ENCODE results near the gene CCDC112. TPM values are rescaled to one million over a fixed set of nuclear protein-coding genes. Genes with fewer than 3 reads are reported as not detected.

The CCDC112 gene, protein sequence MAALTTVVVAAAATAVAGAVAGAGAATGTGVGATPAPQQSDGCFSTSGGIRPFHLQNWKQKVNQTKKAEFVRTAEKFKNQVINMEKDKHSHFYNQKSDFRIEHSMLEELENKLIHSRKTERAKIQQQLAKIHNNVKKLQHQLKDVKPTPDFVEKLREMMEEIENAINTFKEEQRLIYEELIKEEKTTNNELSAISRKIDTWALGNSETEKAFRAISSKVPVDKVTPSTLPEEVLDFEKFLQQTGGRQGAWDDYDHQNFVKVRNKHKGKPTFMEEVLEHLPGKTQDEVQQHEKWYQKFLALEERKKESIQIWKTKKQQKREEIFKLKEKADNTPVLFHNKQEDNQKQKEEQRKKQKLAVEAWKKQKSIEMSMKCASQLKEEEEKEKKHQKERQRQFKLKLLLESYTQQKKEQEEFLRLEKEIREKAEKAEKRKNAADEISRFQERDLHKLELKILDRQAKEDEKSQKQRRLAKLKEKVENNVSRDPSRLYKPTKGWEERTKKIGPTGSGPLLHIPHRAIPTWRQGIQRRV
- total RNA-seq (2012; rRNA removed), result 2.0 and 5.0 TPM in 2 replicates
- polyA plus RNA-seq (2012; rRNA removed), result 1.9 and 2.3 TPM in 2 replicates
- 0.48 and 0.86 TPM in 2 replicates for polyA plus RNA-seq (2012; cell fraction: cytosol; rRNA removed)
- polyA plus RNA-seq (2012; cell fraction: nucleus; rRNA removed; ENCODE audit: low replicate concordance), result 1.3 and 2.2 TPM in 2 replicates
- Bru-seq, nascent RNA, result percentile 53 among the genes with signal in this experiment
- percentile 44 among the genes with signal in this experiment for BruChase-seq, experiment 1, labeled RNA remaining after a 6-hour chase
- BruChase-seq, experiment 2, labeled RNA remaining after a 2-hour chase, result percentile 48 among the genes with signal in this experiment
- long read RNA-seq, partial matches to known transcripts, result 5 of 7 reads
- long read RNA-seq, other reads (novel, unspliced or antisense), result 2 of 7 reads

DNA sequence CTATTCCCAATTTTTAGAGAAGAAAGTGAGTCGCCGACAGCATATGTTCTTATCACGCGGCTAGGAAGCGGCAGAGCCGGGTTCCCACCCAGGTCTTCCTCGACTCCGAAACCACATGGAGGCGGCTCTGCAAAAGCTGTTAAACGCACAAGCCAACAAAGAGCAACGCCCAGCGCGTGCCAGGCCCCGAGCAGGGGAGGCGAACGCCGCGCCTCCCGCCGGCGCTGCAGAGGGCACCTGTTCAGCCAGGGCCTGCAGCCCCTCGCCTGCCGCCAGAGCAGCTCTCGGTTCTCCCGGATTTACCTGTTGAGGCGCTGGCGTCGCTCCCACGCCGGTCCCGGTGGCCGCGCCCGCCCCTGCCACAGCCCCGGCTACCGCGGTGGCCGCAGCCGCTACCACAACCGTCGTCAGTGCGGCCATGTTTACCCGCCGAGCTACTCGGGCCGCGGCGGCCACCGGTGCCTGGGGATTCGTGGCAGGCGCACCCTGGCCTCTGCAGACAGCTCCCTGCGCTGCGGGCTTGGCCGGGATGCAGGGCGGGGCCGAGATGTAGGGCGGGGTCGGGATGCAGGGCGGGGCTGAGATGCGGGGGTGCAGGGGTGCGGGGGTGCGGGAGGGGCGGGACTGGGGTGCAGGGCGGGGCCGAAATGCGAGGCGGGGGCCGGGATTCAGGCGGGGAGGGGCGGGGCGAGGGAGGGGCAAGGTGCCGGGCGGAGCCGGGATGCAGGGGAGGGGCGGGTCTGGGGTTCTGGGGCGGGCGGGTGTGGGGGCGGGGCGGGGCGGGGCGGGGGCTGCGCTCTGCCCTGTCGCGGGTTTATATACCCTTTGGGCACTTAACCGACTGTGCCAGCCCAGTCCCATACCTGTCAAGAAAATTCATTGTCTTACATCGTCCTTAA, at the start of gene CCDC112:
Gene CCDC112, minus strand, starts transcription at position 531 of the 899 bp plus-strand sequence. Its CDS starts 111 bp downstream, at position 420.
- Histone ChIP-seq H2BK20ac (ENCODE audit: low read depth, low read length) (no peak within 1 kb of the TSS), H3K18ac (ENCODE audit: low read depth, low read length) (no peak within 1 kb of the TSS), H2AFZ (replicated peaks; ENCODE audit: low read length, poor library complexity) (peak within 1 kb of the TSS; percentile 93), H3K4ac (ENCODE audit: low read depth, low read length) (peak within 1 kb of the TSS; percentile 45), H3K56ac (ENCODE audit: extremely low read depth, insufficient read depth, low read length) (peak within 1 kb of the TSS; percentile 8; the same call in 1 of the 2 replicates), H3K79me1 (ENCODE audit: low read depth in 1 of 2, low read length in 2 of 2) (peaks cover 22 to 33% of the 10 kb centered on the region in 2 experiments), H4K8ac (ENCODE audit: low read depth in 2 of 2, low read length in 2 of 2) (peak within 1 kb of the TSS; percentile 32 to 51; a peak in 2 of 4 replicates), H4K5ac (ENCODE audit: low read depth, low read length) (peak within 1 kb of the TSS; percentile 38; the same call in 1 of the 2 replicates), H3K27me3 (ENCODE audit: control insufficient read depth, insufficient read depth, low read length) (no peaks in the 10 kb centered on the region; the same call in 1 of the 2 replicates), H3K14ac (replicated peaks; ENCODE audit: low read depth, low read length) (peak within 1 kb of the TSS; percentile 69), H4K20me1 (ENCODE audit: insufficient read depth, low read length) (no peaks in the 10 kb centered on the region), H2AK9ac (replicated peaks; ENCODE audit: low read depth, low read length, poor library complexity) (peak within 1 kb of the TSS; percentile 74), H3K4me2 (ENCODE audit: low read depth, low read length) (peak within 1 kb of the TSS; percentile 96), H3K36me3 (ENCODE audit: control insufficient read depth, insufficient read depth, low read length) (no peaks in the 10 kb centered on the region), H2BK5ac (ENCODE audit: low read depth, low read length, poor library complexity, severe bottlenecking) (no peak within 1 kb of the TSS), H2BK15ac (ENCODE audit: low read depth, low read length) (no peak within 1 kb of the TSS), H2AK5ac (ENCODE audit: low read depth, low read length) (peak within 1 kb of the TSS; percentile 49; the same call in 1 of the 2 replicates), H4K91ac (ENCODE audit: insufficient read depth, low read depth, low read length) (peak within 1 kb of the TSS; percentile 37), H3K9ac (ENCODE audit: low read depth, low read length) (peak within 1 kb of the TSS; percentile 81), H3K4me3 (ENCODE audit: insufficient read depth, low read depth, low read length) (peak within 1 kb of the TSS; percentile 68), H3K9me3 (ENCODE audit: control insufficient read depth, insufficient read depth, low read length) (peaks cover 2% of the 10 kb centered on the region; the same call in 1 of the 2 replicates), H3K4me1 (ENCODE audit: control insufficient read depth, insufficient read depth, low read length) (no peaks in the 10 kb centered on the region), H3K27ac (ENCODE audit: insufficient read depth, low read length) (peak within 1 kb of the TSS; percentile 23; the same call in 1 of the 2 replicates), H3K9me1 (ENCODE audit: insufficient read depth, low read length) (no peaks in the 10 kb centered on the region), H2BK120ac (ENCODE audit: low read depth, low read length) (no peak within 1 kb of the TSS), H3K23ac (ENCODE audit: low read depth, low read length) (peak within 1 kb of the TSS; percentile 96)
- BruUV-seq (replicated peaks), result no TSS peak
- DNase-seq (peak; percentile 66), ATAC-seq (ENCODE audit: low read depth) (peak; percentile 96)
- intact Hi-C loops (cut with micrococcal nuclease), result loop anchor here (5.0 kb wide), 2 partner anchors 34 to 546 kb away; partner anchors contain the start of genes AP3S1, ATG12 and PGGT1B
- POLR2A ChIA-PET (ENCODE audit: unreplicated experiment), result interaction anchor here (0.7 kb wide), 1 partner anchor 225 kb away, joined by 3 read pairs; no protein-coding TSS in a partner anchor
- in situ Hi-C loops (cut with MboI; ENCODE audit: low sequenced_read_pairs), result loop anchor here (25.0 kb wide), 1 partner anchor 541 kb away; the partner anchor contains the start of genes AP3S1 and ATG12
- dilution Hi-C loops (cut with HindIII; ENCODE audit: low sequenced_read_pairs, unreplicated experiment), result no loop called here
- WGBS, 2 experiments (ENCODE audit: extremely low coverage in 2 of 2, insufficient read length in 1 of 2), result 0% methylated on average over 11 of the region's 86 CpGs; no CpG with 5 or more reads in 1 of the 2 experiments
- CTCF ChIA-PET, result interaction anchor here (0.6 to 1.0 kb wide), 3 partner anchors 8 to 13 kb away, joined by 3 read pairs; no protein-coding TSS in a partner anchor
- TF ChIP-seq POLR2A (IDR thresholded peaks at IDR 0.05; ENCODE audit: low read depth, low read length) (0 out of 2 replicates have a peak, but pooled peaks have one; percentile 29), NFE2L2 (IDR thresholded peaks at IDR 0.05; ENCODE audit: low read depth, low read length) (no peak), MAFK (IDR thresholded peaks at IDR 0.05; ENCODE audit: low read depth, low read length) (no peak), FOS (IDR thresholded peaks at IDR 0.05; ENCODE audit: low read depth, low read length) (no peak), CEBPB (IDR thresholded peaks at IDR 0.05; ENCODE audit: low read depth, low read length) (no peak), RCOR1 (IDR thresholded peaks at IDR 0.05; ENCODE audit: insufficient replicate concordance, low read length) (no peak), RFX5 (IDR thresholded peaks at IDR 0.05; ENCODE audit: low read depth, low read length) (no peak), MXI1 (IDR thresholded peaks at IDR 0.05; ENCODE audit: borderline replicate concordance, low read depth, low read length) (0 out of 2 replicates have a peak, but pooled peaks have one; percentile 37), RAD21 (IDR thresholded peaks at IDR 0.05; ENCODE audit: low read length) (no peak), BHLHE40 (IDR thresholded peaks at IDR 0.05; ENCODE audit: low read depth, low read length) (no peak), MAZ (IDR thresholded peaks at IDR 0.05; ENCODE audit: borderline replicate concordance, low read depth, low read length) (no peak)
- TF ChIP-seq, protein P1, sequence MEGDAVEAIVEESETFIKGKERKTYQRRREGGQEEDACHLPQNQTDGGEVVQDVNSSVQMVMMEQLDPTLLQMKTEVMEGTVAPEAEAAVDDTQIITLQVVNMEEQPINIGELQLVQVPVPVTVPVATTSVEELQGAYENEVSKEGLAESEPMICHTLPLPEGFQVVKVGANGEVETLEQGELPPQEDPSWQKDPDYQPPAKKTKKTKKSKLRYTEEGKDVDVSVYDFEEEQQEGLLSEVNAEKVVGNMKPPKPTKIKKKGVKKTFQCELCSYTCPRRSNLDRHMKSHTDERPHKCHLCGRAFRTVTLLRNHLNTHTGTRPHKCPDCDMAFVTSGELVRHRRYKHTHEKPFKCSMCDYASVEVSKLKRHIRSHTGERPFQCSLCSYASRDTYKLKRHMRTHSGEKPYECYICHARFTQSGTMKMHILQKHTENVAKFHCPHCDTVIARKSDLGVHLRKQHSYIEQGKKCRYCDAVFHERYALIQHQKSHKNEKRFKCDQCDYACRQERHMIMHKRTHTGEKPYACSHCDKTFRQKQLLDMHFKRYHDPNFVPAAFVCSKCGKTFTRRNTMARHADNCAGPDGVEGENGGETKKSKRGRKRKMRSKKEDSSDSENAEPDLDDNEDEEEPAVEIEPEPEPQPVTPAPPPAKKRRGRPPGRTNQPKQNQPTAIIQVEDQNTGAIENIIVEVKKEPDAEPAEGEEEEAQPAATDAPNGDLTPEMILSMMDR (conservative IDR thresholded peaks at IDR 0.05; ENCODE audit: low read depth, low read length), result no peak

All from IMR-90 (cell line).